HG03039 (cell line): ENCODE results near the gene FMO5.
"Not testable (repeated sequence)": the region's sequence is repeated elsewhere in the genome, so short reads cannot be mapped to it uniquely, and the experiment has no call there.

Source experiments
- ATAC-seq: cut with Tn5 transposase; IDR thresholded peaks from one replicate; pipeline ENCODE4 v1.9.1; 2021; ENCODE audit warnings: mild to moderate bottlenecking, moderate library complexity; ENCODE audit not compliant: unreplicated experiment

FMO5 gene

GRCh38 chr1:147238925-147239820, 14.0 kb upstream of the FMO5 start:
- ATAC-seq = no peak

GRCh38 chr1:147238053-147238902, 13.1 kb upstream of the FMO5 start:
- no peak for ATAC-seq

- ATAC-seq = no peak
Measured at GRCh38 chr1:147236959-147237791, 12.0 kb upstream of the FMO5 start.

- no peak for ATAC-seq
Measured at GRCh38 chr1:147236448-147236847, 11.3 kb upstream of the FMO5 start.

GRCh38 chr1:147235822-147236221, 10.7 kb upstream of the FMO5 start:
- no peak for ATAC-seq

- not testable (repeated sequence) for ATAC-seq
Measured at GRCh38 chr1:147233903-147234302, 8.8 kb upstream of the FMO5 start.

GRCh38 chr1:147231032-147231431, 5.9 kb upstream of the FMO5 start:
- not testable (repeated sequence) for ATAC-seq

- ATAC-seq = no peak
Measured at GRCh38 chr1:147223740-147224615, 1.2 kb downstream of the FMO5 start.

DNA sequence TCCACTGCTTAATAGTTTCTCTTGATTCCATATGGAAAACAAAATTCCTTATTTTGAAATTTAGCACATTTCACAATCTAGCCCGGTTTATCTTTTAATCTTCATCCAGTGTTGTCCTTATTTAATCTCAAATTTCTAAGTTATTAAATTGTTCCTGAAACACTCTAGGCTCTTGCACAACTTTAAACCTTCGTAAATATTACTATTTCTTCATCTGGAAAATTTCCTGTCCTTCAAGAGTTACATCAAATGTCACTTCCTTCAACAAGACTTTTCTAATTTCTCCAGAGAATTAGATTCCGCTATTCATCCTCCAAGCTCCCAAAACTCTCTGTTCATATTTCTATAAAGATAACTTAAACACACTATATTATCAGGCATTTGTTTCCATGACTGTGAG, 6.5 kb downstream of the FMO5 start:
- no peak for ATAC-seq

DNA sequence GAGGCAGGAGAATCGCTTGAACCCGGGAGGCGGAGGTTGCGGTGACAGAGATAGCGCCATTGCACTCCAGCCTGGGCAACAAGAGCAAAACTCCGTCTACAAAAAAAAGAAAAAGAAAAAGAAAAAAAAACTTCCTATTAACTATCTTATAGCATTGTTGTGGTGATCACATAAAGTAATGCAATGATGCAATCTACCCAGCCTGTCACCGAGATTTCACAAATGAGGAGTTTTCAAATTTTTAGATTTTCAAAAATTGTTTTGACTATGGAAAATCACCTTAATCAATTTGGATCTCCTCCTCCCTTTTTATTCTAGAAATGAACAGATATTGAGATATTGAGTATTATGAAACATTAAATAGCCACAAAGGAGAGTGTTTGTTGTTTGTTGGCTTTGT, 8.0 kb downstream of the FMO5 start:
- no peak for ATAC-seq

GRCh38 chr1:147216124-147216523, 9.0 kb downstream of the FMO5 start:
- ATAC-seq = no peak

DNA sequence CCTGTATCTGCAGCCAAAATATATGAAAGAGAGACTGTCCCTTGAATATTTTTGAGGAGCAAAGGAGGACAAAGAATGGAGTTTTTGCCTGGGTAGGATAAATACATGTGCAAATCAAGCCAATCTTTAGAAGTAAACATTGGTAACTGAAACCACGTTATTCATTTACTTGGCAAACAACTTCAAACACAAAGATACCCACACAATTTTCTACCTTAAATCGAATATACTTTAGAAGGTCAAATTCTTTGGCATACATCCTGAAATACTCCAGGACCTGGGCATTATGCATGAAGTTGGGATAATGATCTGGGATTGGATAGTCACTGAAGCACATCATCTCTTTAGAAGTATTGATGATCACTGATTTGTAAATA, 9.6 kb downstream of the FMO5 start:
- no peak for ATAC-seq

DNA sequence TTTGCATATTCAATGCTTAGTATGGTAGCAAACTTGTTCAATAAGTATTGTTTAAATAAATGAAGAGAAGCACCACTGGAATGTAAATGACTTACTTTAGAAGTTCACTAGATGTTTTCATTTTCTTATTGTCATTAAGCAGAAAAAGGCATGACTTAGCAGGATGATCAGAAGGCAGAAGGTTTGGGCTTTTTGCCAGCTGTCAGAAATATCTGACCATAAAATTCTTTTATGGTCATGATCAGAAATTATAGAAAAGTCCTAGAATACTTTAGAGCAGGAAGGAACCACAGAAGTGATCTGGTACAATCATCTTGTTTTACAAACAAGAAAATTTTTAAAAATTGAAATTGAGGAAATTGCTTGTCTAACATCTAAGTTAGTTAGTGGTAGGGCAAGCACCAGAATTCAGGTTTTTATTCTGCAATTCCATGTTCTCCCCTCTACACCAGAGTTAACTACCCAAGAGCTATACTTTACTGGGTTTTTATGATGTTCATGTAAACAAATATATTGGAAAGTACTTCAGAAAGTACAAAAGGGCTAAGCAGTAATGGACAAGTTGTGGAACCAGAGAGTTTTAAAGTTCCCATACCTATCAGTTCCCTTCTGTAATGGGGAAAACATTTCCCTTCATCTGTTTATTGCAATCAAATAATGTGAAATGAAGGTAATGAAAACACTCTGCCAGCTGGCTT, 10.1 kb downstream of the FMO5 start:
- ATAC-seq = no peak

GRCh38 chr1:147214325-147214724, 10.8 kb downstream of the FMO5 start:
- no peak for ATAC-seq

DNA sequence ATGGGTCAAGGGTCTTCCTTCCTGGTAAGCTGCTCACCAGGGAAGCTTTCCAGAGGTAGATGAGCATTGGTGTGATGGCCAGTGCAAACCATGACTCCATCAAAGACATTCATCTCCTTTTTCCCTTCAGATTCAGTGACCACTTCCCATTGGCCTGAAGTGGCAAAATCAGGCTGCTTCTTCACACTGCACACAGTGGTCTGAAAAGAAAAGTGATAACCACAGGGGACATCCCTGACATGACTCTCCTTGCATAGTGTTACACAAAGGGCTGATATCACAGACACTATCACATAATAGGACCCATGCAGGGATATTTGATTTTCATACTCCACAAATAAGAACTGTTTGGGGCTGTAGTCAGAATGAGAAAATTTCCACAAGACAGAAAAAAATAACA, 11.9 kb downstream of the FMO5 start:
- no peak for ATAC-seq

DNA sequence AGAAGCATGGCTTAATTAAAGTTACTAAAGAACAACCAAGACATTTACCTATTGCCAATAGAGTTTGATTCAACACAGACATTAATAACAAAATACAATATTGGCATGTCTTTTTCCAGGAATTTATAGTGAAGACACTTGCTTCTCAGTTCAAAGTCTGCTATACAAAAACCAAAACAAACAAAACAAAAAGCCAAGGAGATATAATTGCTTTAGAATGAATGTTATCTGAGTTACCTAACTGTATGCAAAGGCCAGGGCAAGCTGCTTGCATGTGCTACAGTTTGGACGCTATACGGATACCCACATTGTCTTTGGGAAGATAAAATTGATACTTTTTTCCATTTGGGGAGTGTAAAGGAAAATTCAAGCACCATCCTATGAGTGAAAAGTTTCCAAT, 13.6 kb downstream of the FMO5 start:
- no peak for ATAC-seq

GRCh38 chr1:147210987-147211386, 14.2 kb downstream of the FMO5 start:
- no peak for ATAC-seq

GRCh38 chr1:147209825-147210821, 15.0 kb downstream of the FMO5 start:
- ATAC-seq = no peak
